Measurements from ENCODE around the gene UGT3A1.
"Not testable (repeated sequence)": the region's sequence is repeated elsewhere in the genome, so short reads cannot be mapped to it uniquely, and the experiment has no call there.

The UGT3A1 gene

GRCh38 chr5:36028816-36029465 lies 37.8 kb upstream of the UGT3A1 start:
- no peak overlapping the region; a peak in 1 of 20 replicates for H3K4me3 ChIP-seq
- no peak overlapping the region for H3K4me2 ChIP-seq
- no peak overlapping the region for H3K9ac ChIP-seq
- H3K4me1 ChIP-seq = peaks cover 0 to 51% (median 35%) of the 10 kb centered on the region in 10 experiments; a peak in 16 of 20 replicates
- H3K9me3 ChIP-seq (replicated peaks in 1 of 11) = peaks cover 30 to 71% (median 49%) of the 10 kb centered on the region in 11 experiments
- H4K20me1 ChIP-seq = no peaks in the 10 kb centered on the region
- H3K27ac ChIP-seq = no peak overlapping the region
- TF ChIP-seq Cebpa-rat (IDR thresholded peaks at IDR 0.05) = no peak
- H3K36me3 ChIP-seq = peaks cover 0 to 45% (median 29%) of the 10 kb centered on the region in 11 experiments; a peak in 14 of 22 replicates
- H3K27me3 ChIP-seq = no peaks in the 10 kb centered on the region

- Histone ChIP-seq H3K27ac (no peak overlapping the region), H3K9me3 (replicated peaks in 1 of 11) (peaks cover 32 to 75% (median 55%) of the 10 kb centered on the region in 11 experiments), H3K27me3 (no peaks in the 10 kb centered on the region), H3K4me2 (no peak overlapping the region), H3K4me1 (peaks cover 0 to 39% (median 23%) of the 10 kb centered on the region in 10 experiments; a peak in 16 of 20 replicates), H4K20me1 (no peaks in the 10 kb centered on the region), H3K9ac (no peak overlapping the region), H3K4me3 (no peak overlapping the region), H3K36me3 (peaks cover 0 to 33% (median 18%) of the 10 kb centered on the region in 11 experiments; a peak in 14 of 22 replicates)
- TF ChIP-seq Cebpa-rat (IDR thresholded peaks at IDR 0.05) = no peak
Measured at GRCh38 chr5:36027711-36028110, 36.5 kb upstream of the UGT3A1 start.

- no peak for TF ChIP-seq Cebpa-rat (IDR thresholded peaks at IDR 0.05)
- H3K27ac ChIP-seq = no peak overlapping the region
- H3K27me3 ChIP-seq = no peaks in the 10 kb centered on the region
- peaks cover 36 to 75% (median 59%) of the 10 kb centered on the region in 11 experiments for H3K9me3 ChIP-seq (replicated peaks in 1 of 11)
- peaks cover 0 to 31% (median 15%) of the 10 kb centered on the region in 10 experiments; a peak in 13 of 20 replicates for H3K4me1 ChIP-seq
- no peak overlapping the region for H3K9ac ChIP-seq
- H3K4me3 ChIP-seq = no peak overlapping the region
- no peak overlapping the region for H3K4me2 ChIP-seq
- no peaks in the 10 kb centered on the region for H4K20me1 ChIP-seq
- peaks cover 0 to 26% (median 12%) of the 10 kb centered on the region in 11 experiments; a peak in 14 of 22 replicates for H3K36me3 ChIP-seq
Measured at GRCh38 chr5:36026706-36027465, 35.7 kb upstream of the UGT3A1 start.

GRCh38 chr5:36022246-36022645 lies 31.1 kb upstream of the UGT3A1 start:
- H3K4me2 ChIP-seq, H3K27ac ChIP-seq, H3K4me1 ChIP-seq, H4K20me1 ChIP-seq, H3K4me3 ChIP-seq, H3K36me3 ChIP-seq, H3K9ac ChIP-seq, H3K27me3 ChIP-seq: not testable (repeated sequence)
- peaks cover 29 to 74% (median 54%) of the 10 kb centered on the region in 11 experiments for H3K9me3 ChIP-seq (replicated peaks in 1 of 11)

GRCh38 chr5:36019584-36019983 lies 28.4 kb upstream of the UGT3A1 start:
- H3K9ac ChIP-seq, H3K36me3 ChIP-seq, H3K27ac ChIP-seq, H3K27me3 ChIP-seq, H3K4me2 ChIP-seq, H3K4me3 ChIP-seq, H4K20me1 ChIP-seq, H3K4me1 ChIP-seq: not testable (repeated sequence)
- H3K9me3 ChIP-seq (replicated peaks in 1 of 11) = peaks cover 41 to 75% (median 57%) of the 10 kb centered on the region in 11 experiments

GRCh38 chr5:36017622-36018021 lies 26.4 kb upstream of the UGT3A1 start:
- Histone ChIP-seq H3K4me2 (no peak overlapping the region), H4K20me1 (no peaks in the 10 kb centered on the region), H3K9me3 (replicated peaks in 1 of 11) (peaks cover 54 to 83% (median 64%) of the 10 kb centered on the region in 11 experiments), H3K36me3 (peaks cover 0 to 18% (median 4%) of the 10 kb centered on the region in 11 experiments; a peak in 9 of 22 replicates), H3K27ac (no peak overlapping the region), H3K9ac (no peak overlapping the region), H3K27me3 (no peaks in the 10 kb centered on the region), H3K4me1 (no peaks in the 10 kb centered on the region), H3K4me3 (no peak overlapping the region)
- TF ChIP-seq Cebpa-rat (IDR thresholded peaks at IDR 0.05) = no peak

- Histone ChIP-seq H3K27ac (no peak overlapping the region), H3K4me3 (no peak overlapping the region), H3K4me2 (no peak overlapping the region), H3K27me3 (no peaks in the 10 kb centered on the region), H3K4me1 (no peaks in the 10 kb centered on the region), H4K20me1 (no peaks in the 10 kb centered on the region), H3K36me3 (peaks cover 0 to 19% (median 4%) of the 10 kb centered on the region in 11 experiments; a peak in 9 of 22 replicates), H3K9ac (no peak overlapping the region), H3K9me3 (replicated peaks in 1 of 11) (peaks cover 56 to 86% (median 65%) of the 10 kb centered on the region in 11 experiments)
- no peak for TF ChIP-seq Cebpa-rat (IDR thresholded peaks at IDR 0.05)
Measured at GRCh38 chr5:36017004-36017403, 25.8 kb upstream of the UGT3A1 start.

- peak overlapping the region in 1 of 10 experiments; percentile 36; a peak in 1 of 20 replicates for H3K4me3 ChIP-seq
- no peak overlapping the region for H3K4me2 ChIP-seq
- no peak overlapping the region for H3K27ac ChIP-seq
- no peak overlapping the region for H3K9ac ChIP-seq
- peaks cover 84 to 94% (median 86%) of the 10 kb centered on the region in 11 experiments for H3K9me3 ChIP-seq (replicated peaks in 1 of 11)
- no peaks in the 10 kb centered on the region for H3K27me3 ChIP-seq
- TF ChIP-seq Cebpa-rat (IDR thresholded peaks at IDR 0.05) = no peak
- no peaks in the 10 kb centered on the region for H3K4me1 ChIP-seq
- H4K20me1 ChIP-seq = no peaks in the 10 kb centered on the region
- peaks cover 0 to 29% (median 4%) of the 10 kb centered on the region in 11 experiments; a peak in 9 of 22 replicates for H3K36me3 ChIP-seq
Measured at GRCh38 chr5:36013182-36013581, 22.0 kb upstream of the UGT3A1 start.

GRCh38 chr5:36009698-36010097 lies 18.5 kb upstream of the UGT3A1 start:
- Histone ChIP-seq H3K9ac (no peak overlapping the region), H3K27me3 (no peaks in the 10 kb centered on the region), H3K27ac (no peak overlapping the region), H3K4me2 (no peak overlapping the region), H3K4me1 (no peaks in the 10 kb centered on the region), H3K9me3 (replicated peaks in 1 of 11) (peaks cover 78 to 97% (median 87%) of the 10 kb centered on the region in 11 experiments), H3K4me3 (no peak overlapping the region), H4K20me1 (no peaks in the 10 kb centered on the region), H3K36me3 (peaks cover 0 to 21% (median 4%) of the 10 kb centered on the region in 11 experiments; a peak in 7 of 22 replicates)
- TF ChIP-seq Cebpa-rat (IDR thresholded peaks at IDR 0.05) = no peak
